Activated T-cell treated with anti-CD3 and anti-CD28 coated beads, Interleukin-2, amount 50 U/mL, for 24 hours (primary cell): ENCODE data around the gene WDFY1.
A peak's percentile ranks its signal among the peaks of the same experiment; 100 is the strongest.

Experiments used
- DNase-seq: peaks from one replicate; pipeline ENCODE4 v3.0.0-alpha.2; 2020
- H3K27ac Mint-ChIP-seq: 2 replicates; pipeline ENCODE4 v1.8.0; 2020; ENCODE audit warnings: mild to moderate bottlenecking, mixed read lengths
- H3K27me3 Mint-ChIP-seq: 2 replicates; pipeline ENCODE4 v1.8.0; 2020; ENCODE audit warnings: mixed read lengths
- H3K36me3 Mint-ChIP-seq: 2 replicates; pipeline ENCODE4 v1.8.0; 2020; ENCODE audit warnings: low read depth, mixed read lengths
- H3K4me1 Mint-ChIP-seq: 2 replicates; pipeline ENCODE4 v1.8.0; 2020; ENCODE audit warnings: low read depth, mixed read lengths
- H3K4me3 Mint-ChIP-seq: 2 replicates; pipeline ENCODE4 v1.8.0; 2020; ENCODE audit warnings: mild to moderate bottlenecking, moderate library complexity, mixed read lengths
- H3K9me3 Mint-ChIP-seq: 2 replicates; pipeline ENCODE4 v1.8.0; 2020; ENCODE audit warnings: mixed read lengths

Gene WDFY1

GRCh38 chr2:223854741-223855140, 90.4 kb downstream of the WDFY1 start:
- no peak for DNase-seq
- Mint-ChIP-seq H3K27me3 (no peaks in the 10 kb centered on the region), H3K4me1 (peaks cover 7% of the 10 kb centered on the region), H3K36me3 (peaks cover 20% of the 10 kb centered on the region), H3K4me3 (no peak overlapping the region), H3K27ac (no peak overlapping the region), H3K9me3 (peaks cover 7% of the 10 kb centered on the region)

- H3K9me3 Mint-ChIP-seq, result peaks cover 13% of the 10 kb centered on the region
- no peak overlapping the region for H3K4me3 Mint-ChIP-seq
- no peak for DNase-seq
- no peak overlapping the region for H3K27ac Mint-ChIP-seq
- H3K36me3 Mint-ChIP-seq, result peaks cover 28% of the 10 kb centered on the region
- H3K4me1 Mint-ChIP-seq, result peaks cover 7% of the 10 kb centered on the region
- no peaks in the 10 kb centered on the region for H3K27me3 Mint-ChIP-seq
Observed at GRCh38 chr2:223853425-223853837, 91.7 kb downstream of the WDFY1 start.

GRCh38 chr2:223852281-223852795, 92.8 kb downstream of the WDFY1 start:
- peaks cover 13% of the 10 kb centered on the region for H3K9me3 Mint-ChIP-seq
- peaks cover 28% of the 10 kb centered on the region for H3K36me3 Mint-ChIP-seq
- no peak overlapping the region for H3K4me3 Mint-ChIP-seq
- H3K4me1 Mint-ChIP-seq, result peaks cover 15% of the 10 kb centered on the region
- no peaks in the 10 kb centered on the region for H3K27me3 Mint-ChIP-seq
- no peak for DNase-seq
- no peak overlapping the region for H3K27ac Mint-ChIP-seq

GRCh38 chr2:223847410-223847809, 97.7 kb downstream of the WDFY1 start:
- Mint-ChIP-seq H3K4me3 (no peak overlapping the region), H3K9me3 (peaks cover 13% of the 10 kb centered on the region), H3K27me3 (no peaks in the 10 kb centered on the region), H3K27ac (no peak overlapping the region), H3K4me1 (peaks cover 15% of the 10 kb centered on the region), H3K36me3 (peaks cover 23% of the 10 kb centered on the region)
- DNase-seq, result no peak

- H3K9me3 Mint-ChIP-seq, result peaks cover 13% of the 10 kb centered on the region
- H3K27me3 Mint-ChIP-seq, result no peaks in the 10 kb centered on the region
- no peak overlapping the region for H3K4me3 Mint-ChIP-seq
- H3K27ac Mint-ChIP-seq, result no peak overlapping the region
- DNase-seq, result no peak
- peaks cover 14% of the 10 kb centered on the region for H3K4me1 Mint-ChIP-seq
- peaks cover 22% of the 10 kb centered on the region for H3K36me3 Mint-ChIP-seq
Observed at GRCh38 chr2:223846515-223846914, 98.6 kb downstream of the WDFY1 start.

GRCh38 chr2:223841436-223842190, 103.5 kb downstream of the WDFY1 start:
- no peak overlapping the region for H3K4me3 Mint-ChIP-seq
- H3K27ac Mint-ChIP-seq, result no peak overlapping the region
- no peaks in the 10 kb centered on the region for H3K9me3 Mint-ChIP-seq
- peaks cover 6% of the 10 kb centered on the region for H3K4me1 Mint-ChIP-seq
- DNase-seq, result no peak
- no peaks in the 10 kb centered on the region for H3K27me3 Mint-ChIP-seq
- peaks cover 3% of the 10 kb centered on the region for H3K36me3 Mint-ChIP-seq

GRCh38 chr2:223837287-223838061, 107.7 kb downstream of the WDFY1 start, which contains the start of gene AP1S3:
AP1S3 (minus strand) TSS chr2:223837582; CDS start chr2:223837450, 132 bp downstream.
- Mint-ChIP-seq H3K27ac (peak within 1 kb of the TSS; percentile 88), H3K27me3 (peaks cover 5% of the 10 kb centered on the region), H3K9me3 (no peaks in the 10 kb centered on the region), H3K4me3 (peak within 1 kb of the TSS; percentile 95), H3K4me1 (peaks cover 14% of the 10 kb centered on the region), H3K36me3 (peaks cover 4% of the 10 kb centered on the region)
- DNase-seq, result peak; percentile 82

- Mint-ChIP-seq H3K9me3 (no peaks in the 10 kb centered on the region), H3K27me3 (peaks cover 5% of the 10 kb centered on the region), H3K27ac (peak overlapping the region; percentile 12), H3K4me3 (peak overlapping the region; percentile 95), H3K4me1 (peaks cover 14% of the 10 kb centered on the region), H3K36me3 (peaks cover 4% of the 10 kb centered on the region)
- no peak for DNase-seq
Observed at GRCh38 chr2:223835701-223836532, 109.2 kb downstream of the WDFY1 start.

GRCh38 chr2:223834431-223834830, 110.7 kb downstream of the WDFY1 start:
- Mint-ChIP-seq H3K4me1 (peaks cover 19% of the 10 kb centered on the region), H3K36me3 (peaks cover 4% of the 10 kb centered on the region), H3K27ac (no peak overlapping the region), H3K4me3 (no peak overlapping the region), H3K9me3 (no peaks in the 10 kb centered on the region), H3K27me3 (peaks cover 5% of the 10 kb centered on the region)
- no peak for DNase-seq

- Mint-ChIP-seq H3K27ac (no peak overlapping the region), H3K4me3 (no peak overlapping the region)
Observed at GRCh38 chr2:223832241-223832903, 112.8 kb downstream of the WDFY1 start.

GRCh38 chr2:223829128-223829527, 116.0 kb downstream of the WDFY1 start:
- H3K27me3 Mint-ChIP-seq, result no peaks in the 10 kb centered on the region
- H3K27ac Mint-ChIP-seq, result no peak overlapping the region
- H3K36me3 Mint-ChIP-seq, result peaks cover 4% of the 10 kb centered on the region
- DNase-seq, result no peak
- H3K4me1 Mint-ChIP-seq, result peaks cover 8% of the 10 kb centered on the region
- no peak overlapping the region for H3K4me3 Mint-ChIP-seq
- no peaks in the 10 kb centered on the region for H3K9me3 Mint-ChIP-seq

More at GRCh38 chr2:223832241-223832903, 112.8 kb downstream of the WDFY1 start:
- Mint-ChIP-seq H3K9me3 (no peaks in the 10 kb centered on the region), H3K4me1 (peaks cover 16% of the 10 kb centered on the region), H3K27me3 (peaks cover 5% of the 10 kb centered on the region), H3K36me3 (peaks cover 7% of the 10 kb centered on the region)
- DNase-seq, result no peak

- Mint-ChIP-seq H3K27ac (no peak overlapping the region), H3K27me3 (no peaks in the 10 kb centered on the region), H3K36me3 (peaks cover 2% of the 10 kb centered on the region), H3K4me3 (no peak overlapping the region), H3K4me1 (peaks cover 9% of the 10 kb centered on the region), H3K9me3 (no peaks in the 10 kb centered on the region)
- DNase-seq, result no peak
Observed at GRCh38 chr2:223828314-223828713, 116.8 kb downstream of the WDFY1 start.

GRCh38 chr2:223826995-223827394, 118.1 kb downstream of the WDFY1 start:
- Mint-ChIP-seq H3K4me1 (peaks cover 9% of the 10 kb centered on the region), H3K9me3 (no peaks in the 10 kb centered on the region), H3K27me3 (no peaks in the 10 kb centered on the region), H3K27ac (no peak overlapping the region), H3K4me3 (no peak overlapping the region), H3K36me3 (peaks cover 2% of the 10 kb centered on the region)
- DNase-seq, result no peak
